ENCODE measurements around the gene ARHGAP44.

DNA sequence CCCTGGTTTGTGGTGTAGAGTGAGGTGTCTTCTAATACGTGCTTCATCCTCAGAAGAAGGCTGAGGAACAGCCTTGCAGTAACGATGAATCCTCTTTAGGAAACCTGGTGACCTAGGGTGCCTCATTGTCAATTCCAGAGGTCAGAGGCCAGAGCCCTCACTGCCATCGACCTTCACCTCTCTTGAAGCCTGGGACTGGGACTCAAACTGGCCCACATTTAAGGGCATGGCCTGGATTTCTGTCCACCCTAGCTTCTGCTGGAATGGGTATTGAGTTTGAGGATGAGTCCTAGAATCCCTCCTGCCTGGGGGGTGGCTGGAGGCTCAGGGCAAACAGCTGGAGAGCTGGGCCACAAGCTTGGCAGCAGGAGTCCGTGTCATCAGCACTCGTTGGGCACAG is 189.9 kb downstream of the ARHGAP44 start:
- no peak for TF ChIP-seq FEZF1 (tag by site-specific recombination; IDR thresholded peaks at IDR 0.05)
- TF ChIP-seq, protein P1, sequence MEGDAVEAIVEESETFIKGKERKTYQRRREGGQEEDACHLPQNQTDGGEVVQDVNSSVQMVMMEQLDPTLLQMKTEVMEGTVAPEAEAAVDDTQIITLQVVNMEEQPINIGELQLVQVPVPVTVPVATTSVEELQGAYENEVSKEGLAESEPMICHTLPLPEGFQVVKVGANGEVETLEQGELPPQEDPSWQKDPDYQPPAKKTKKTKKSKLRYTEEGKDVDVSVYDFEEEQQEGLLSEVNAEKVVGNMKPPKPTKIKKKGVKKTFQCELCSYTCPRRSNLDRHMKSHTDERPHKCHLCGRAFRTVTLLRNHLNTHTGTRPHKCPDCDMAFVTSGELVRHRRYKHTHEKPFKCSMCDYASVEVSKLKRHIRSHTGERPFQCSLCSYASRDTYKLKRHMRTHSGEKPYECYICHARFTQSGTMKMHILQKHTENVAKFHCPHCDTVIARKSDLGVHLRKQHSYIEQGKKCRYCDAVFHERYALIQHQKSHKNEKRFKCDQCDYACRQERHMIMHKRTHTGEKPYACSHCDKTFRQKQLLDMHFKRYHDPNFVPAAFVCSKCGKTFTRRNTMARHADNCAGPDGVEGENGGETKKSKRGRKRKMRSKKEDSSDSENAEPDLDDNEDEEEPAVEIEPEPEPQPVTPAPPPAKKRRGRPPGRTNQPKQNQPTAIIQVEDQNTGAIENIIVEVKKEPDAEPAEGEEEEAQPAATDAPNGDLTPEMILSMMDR (tag by site-specific recombination; IDR thresholded peaks at IDR 0.05), result no peak
- no peak for TF ChIP-seq YY1 (tag by site-specific recombination; IDR thresholded peaks at IDR 0.05)

Data from HEK293 (cell line).